Gastroesophageal sphincter (tissue), 3 donors: ENCODE measurements around the gene PTGES.

Experiments used
- CTCF ChIP-seq, 4 experiments: fragments of 200-600 bp in 2 of 4; fragments of 450-650 bp in 2 of 4; sonication (generic) in 1 of 4; IDR thresholded peaks; one replicate each; pipeline ENCODE4 v1.5.1; 2017 to 2019; ENCODE audit warnings: antibody characterized with exemption in 4 of 4, mild to moderate bottlenecking in 2 of 4, moderate library complexity in 2 of 4
- EP300 ChIP-seq: sonication (generic); formaldehyde crosslinking; IDR thresholded peaks from one replicate; pipeline ENCODE4 v1.6.1; 2017; ENCODE audit warnings: antibody characterized with exemption, mild to moderate bottlenecking
- POLR2A ChIP-seq, 2 donors: fragments of 450-650 bp; IDR thresholded peaks; one replicate each; pipeline ENCODE4 v1.6.1; 2017; ENCODE audit warnings: antibody characterized with exemption in 2 of 2, mild to moderate bottlenecking in 2 of 2, moderate library complexity in 1 of 2
- POLR2AphosphoS5 ChIP-seq: sonication (generic); formaldehyde crosslinking; IDR thresholded peaks from one replicate; pipeline ENCODE4 v1.6.1; 2017; ENCODE audit warnings: antibody characterized with exemption

- no peak for TF ChIP-seq POLR2A (IDR thresholded peaks at IDR 0.05)
- no peak for TF ChIP-seq CTCF (IDR thresholded peaks at IDR 0.05)
- TF ChIP-seq EP300: no peak
- no peak for TF ChIP-seq POLR2AphosphoS5
These were observed at the start of gene PTGES for GRCh38 chr9:129752900-129753729.
